ENCODE results near the gene CAT. TPM values are rescaled to one million over a fixed set of nuclear protein-coding genes. Genes with fewer than 3 reads are reported as not detected.

The CAT gene
- total and polyA plus RNA-seq, 9 of the 15 experiments (the other 6 are each of a cell fraction or from before 2014, with no cell fraction given), result 86.7 to 183 (median 114) TPM

- no peak for TF ChIP-seq TRIM24 (IDR thresholded peaks at IDR 0.05)
- no peak for TF ChIP-seq ZNF77 (CRISPR knock-in tag; IDR thresholded peaks at IDR 0.05)
- no peak for TF ChIP-seq U2AF1 (optimal IDR thresholded peaks at IDR 0.05; ENCODE audit: low read depth, low read length)
- no peak for TF ChIP-seq MCM5 (IDR thresholded peaks at IDR 0.05; ENCODE audit: low read depth)
- TF ChIP-seq PHF20 (IDR thresholded peaks at IDR 0.05; ENCODE audit: partially characterized antibody), result no peak
- TF ChIP-seq SMC3 (conservative IDR thresholded peaks at IDR 0.05; ENCODE audit: insufficient read depth, low read depth, low read length), result no peak
- no peak for TF ChIP-seq ZNF174 (CRISPR knock-in tag; IDR thresholded peaks at IDR 0.05)
- peak; percentile 89; the same call in 1 of the 2 replicates for TF ChIP-seq BACH1 (tag; IDR thresholded peaks at IDR 0.05)
- no peak for TF ChIP-seq POLR2G (IDR thresholded peaks at IDR 0.05; ENCODE audit: low read depth, low read length)
- TF ChIP-seq ARID1B (IDR thresholded peaks at IDR 0.05), result peak; percentile 62
- no peak for TF ChIP-seq ATF4 (CRISPR knock-in tag; IDR thresholded peaks at IDR 0.05)
- TF ChIP-seq DMBX1 (CRISPR knock-in tag; IDR thresholded peaks at IDR 0.05; ENCODE audit: borderline replicate concordance), result no peak
- no peak for TF ChIP-seq SMAD2 (IDR thresholded peaks at IDR 0.05; ENCODE audit: low read depth, low read length)
- no peak; the same call in 1 of the 2 replicates for TF ChIP-seq RNF2 (IDR thresholded peaks at IDR 0.05)
- TF ChIP-seq, protein P1, sequence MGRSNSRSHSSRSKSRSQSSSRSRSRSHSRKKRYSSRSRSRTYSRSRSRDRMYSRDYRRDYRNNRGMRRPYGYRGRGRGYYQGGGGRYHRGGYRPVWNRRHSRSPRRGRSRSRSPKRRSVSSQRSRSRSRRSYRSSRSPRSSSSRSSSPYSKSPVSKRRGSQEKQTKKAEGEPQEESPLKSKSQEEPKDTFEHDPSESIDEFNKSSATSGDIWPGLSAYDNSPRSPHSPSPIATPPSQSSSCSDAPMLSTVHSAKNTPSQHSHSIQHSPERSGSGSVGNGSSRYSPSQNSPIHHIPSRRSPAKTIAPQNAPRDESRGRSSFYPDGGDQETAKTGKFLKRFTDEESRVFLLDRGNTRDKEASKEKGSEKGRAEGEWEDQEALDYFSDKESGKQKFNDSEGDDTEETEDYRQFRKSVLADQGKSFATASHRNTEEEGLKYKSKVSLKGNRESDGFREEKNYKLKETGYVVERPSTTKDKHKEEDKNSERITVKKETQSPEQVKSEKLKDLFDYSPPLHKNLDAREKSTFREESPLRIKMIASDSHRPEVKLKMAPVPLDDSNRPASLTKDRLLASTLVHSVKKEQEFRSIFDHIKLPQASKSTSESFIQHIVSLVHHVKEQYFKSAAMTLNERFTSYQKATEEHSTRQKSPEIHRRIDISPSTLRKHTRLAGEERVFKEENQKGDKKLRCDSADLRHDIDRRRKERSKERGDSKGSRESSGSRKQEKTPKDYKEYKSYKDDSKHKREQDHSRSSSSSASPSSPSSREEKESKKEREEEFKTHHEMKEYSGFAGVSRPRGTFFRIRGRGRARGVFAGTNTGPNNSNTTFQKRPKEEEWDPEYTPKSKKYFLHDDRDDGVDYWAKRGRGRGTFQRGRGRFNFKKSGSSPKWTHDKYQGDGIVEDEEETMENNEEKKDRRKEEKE (IDR thresholded peaks at IDR 0.05; ENCODE audit: borderline replicate concordance in 1 of 2, control insufficient read depth in 1 of 2, low read depth in 2 of 2, low read length in 1 of 2), result no peak
- TF ChIP-seq SIX5 (IDR thresholded peaks at IDR 0.05; ENCODE audit: borderline replicate concordance in 1 of 2, insufficient read depth in 1 of 2, low read depth in 1 of 2, low read length in 2 of 2), result no peak
- TF ChIP-seq IFI16 (CRISPR knock-in tag; IDR thresholded peaks at IDR 0.05), result no peak
- TF ChIP-seq LEF1 (IDR thresholded peaks at IDR 0.05), result 0 out of 2 replicates have a peak, but pooled peaks have one; percentile 39
- TF ChIP-seq ZFX (CRISPR knock-in tag; IDR thresholded peaks at IDR 0.05), result no peak
Measured at GRCh38 chr11:34427186-34427805, 11.4 kb upstream of the CAT start (continued).
